ENCODE results near the gene ACIN1.

DNA sequence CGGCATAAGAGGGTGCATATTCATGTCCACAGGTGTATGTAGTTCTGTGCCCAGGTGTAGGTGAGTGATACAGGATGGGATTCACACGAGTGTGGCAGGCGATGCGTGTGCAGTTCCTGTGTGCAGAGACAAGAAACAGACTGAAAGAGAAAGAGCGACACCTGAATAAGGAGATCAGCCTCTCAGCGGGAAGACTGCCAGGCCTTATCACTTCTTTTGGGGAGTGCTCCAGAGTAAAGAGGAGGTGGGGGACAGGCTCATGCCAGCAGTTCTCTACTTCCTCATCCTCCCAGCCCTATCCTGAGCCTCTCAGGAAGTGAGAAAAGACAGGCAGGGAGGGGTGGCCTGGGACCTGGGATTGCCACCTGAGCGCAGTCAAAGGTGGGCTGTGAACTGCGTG lies 50.1 kb downstream of the ACIN1 start:
- no peak for TF ChIP-seq POLR2AphosphoS5 (IDR thresholded peaks at IDR 0.05)
- TF ChIP-seq, protein P1, sequence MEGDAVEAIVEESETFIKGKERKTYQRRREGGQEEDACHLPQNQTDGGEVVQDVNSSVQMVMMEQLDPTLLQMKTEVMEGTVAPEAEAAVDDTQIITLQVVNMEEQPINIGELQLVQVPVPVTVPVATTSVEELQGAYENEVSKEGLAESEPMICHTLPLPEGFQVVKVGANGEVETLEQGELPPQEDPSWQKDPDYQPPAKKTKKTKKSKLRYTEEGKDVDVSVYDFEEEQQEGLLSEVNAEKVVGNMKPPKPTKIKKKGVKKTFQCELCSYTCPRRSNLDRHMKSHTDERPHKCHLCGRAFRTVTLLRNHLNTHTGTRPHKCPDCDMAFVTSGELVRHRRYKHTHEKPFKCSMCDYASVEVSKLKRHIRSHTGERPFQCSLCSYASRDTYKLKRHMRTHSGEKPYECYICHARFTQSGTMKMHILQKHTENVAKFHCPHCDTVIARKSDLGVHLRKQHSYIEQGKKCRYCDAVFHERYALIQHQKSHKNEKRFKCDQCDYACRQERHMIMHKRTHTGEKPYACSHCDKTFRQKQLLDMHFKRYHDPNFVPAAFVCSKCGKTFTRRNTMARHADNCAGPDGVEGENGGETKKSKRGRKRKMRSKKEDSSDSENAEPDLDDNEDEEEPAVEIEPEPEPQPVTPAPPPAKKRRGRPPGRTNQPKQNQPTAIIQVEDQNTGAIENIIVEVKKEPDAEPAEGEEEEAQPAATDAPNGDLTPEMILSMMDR (IDR thresholded peaks at IDR 0.05), result no peak
- TF ChIP-seq POLR2A (IDR thresholded peaks at IDR 0.05), result no peak
- no peak for TF ChIP-seq EP300 (IDR thresholded peaks at IDR 0.05)

Data from upper lobe of left lung (tissue), 4 donors.